Fibroblast of villous mesenchyme (primary cell): ENCODE data around the gene FKTN. TPM values are rescaled to one million over a fixed set of nuclear protein-coding genes. Genes with fewer than 3 reads are reported as not detected.
A peak's percentile ranks its signal among the peaks of the same experiment; 100 is the strongest.

ENCODE experiments used
- DNase-seq: peaks from one replicate; pipeline ENCODE4 v3.0.0-alpha.2; 2010; ENCODE audit warnings: low read depth
- H3K4me3 ChIP-seq: 2 replicates; pipeline ENCODE4 v1.5.1; 2011; ENCODE audit warnings: low read depth, mild to moderate bottlenecking, low read length
- CTCF ChIP-seq: IDR thresholded peaks from 2 replicates; pipeline ENCODE4 v1.5.1; 2012; ENCODE audit warnings: low read depth, mild to moderate bottlenecking, low read length; ENCODE audit not compliant: insufficient read depth
- total RNA-seq: library from RNA; depleted of rRNA; stranded (reverse); fragments of >200 nt; gene quantifications from 2 replicates; pipeline ENCODE4 v1.2.3, GENCODE V29; 2012

Gene FKTN
- total RNA-seq, 1 donor: 44.0 TPM

GRCh38 chr9:105678781-105679180 lies 120.8 kb downstream of the FKTN start:
- DNase-seq: no peak
- no peak for TF ChIP-seq CTCF

GRCh38 chr9:105679257-105680022 lies 121.5 kb downstream of the FKTN start:
- no peak for TF ChIP-seq CTCF
- DNase-seq: no peak
- no peak overlapping the region for H3K4me3 ChIP-seq

More at GRCh38 chr9:105678781-105679180, 120.8 kb downstream of the FKTN start:
- no peak overlapping the region for H3K4me3 ChIP-seq

- no peak for DNase-seq
- H3K4me3 ChIP-seq: no peak overlapping the region
- no peak for TF ChIP-seq CTCF
Measured at GRCh38 chr9:105681313-105681712, 123.4 kb downstream of the FKTN start.

- TF ChIP-seq CTCF: no peak
- no peak overlapping the region for H3K4me3 ChIP-seq
- DNase-seq: peak; percentile 53
Measured at GRCh38 chr9:105681724-105682123, 123.8 kb downstream of the FKTN start.

GRCh38 chr9:105683688-105684275 lies 125.9 kb downstream of the FKTN start:
- H3K4me3 ChIP-seq: no peak overlapping the region
- no peak for DNase-seq
- TF ChIP-seq CTCF: no peak

GRCh38 chr9:105686936-105687335 lies 129.0 kb downstream of the FKTN start:
- no peak for DNase-seq
- TF ChIP-seq CTCF: no peak
- no peak overlapping the region for H3K4me3 ChIP-seq

Other genes with a start within 250 kb of the FKTN start
- gene FSD1L, start 110.1 kb upstream of the FKTN start, total RNA-seq: 5.5 and 5.6 TPM in 2 replicates
- gene TAL2, start 104.3 kb downstream of the FKTN start, total RNA-seq: not detected in 2 replicates
- gene TMEM38B, start 136.4 kb downstream of the FKTN start, total RNA-seq: 11.0 and 20.7 TPM in 2 replicates